Neutrophil (primary cell): ENCODE data around the gene ANTXR1.
"Not testable (repeated sequence)": the region's sequence is repeated elsewhere in the genome, so short reads cannot be mapped to it uniquely, and the experiment has no call there.

ENCODE experiments used
- H3K27ac ChIP-seq: fragments of 200-600 bp; sonication (generic); 2 replicates; pipeline ENCODE4 v1.5.1; 2016; ENCODE audit warnings: mild to moderate bottlenecking, moderate library complexity
- H3K27me3 ChIP-seq: fragments of 200-600 bp; sonication (generic); 2 replicates; pipeline ENCODE4 v1.6.0; 2016; ENCODE audit warnings: mild to moderate bottlenecking
- H3K36me3 ChIP-seq: fragments of 200-600 bp; sonication (generic); 2 replicates; pipeline ENCODE4 v1.5.1; 2017
- H3K4me1 ChIP-seq, 2 experiments: fragments of 200-600 bp in 1 of 2; sonication (generic) in 1 of 2; 1 replicate in 1 of 2; 2 replicates in 1 of 2; pipeline versions ENCODE4 v1.5.1 to v1.6.1; 2013 to 2016; ENCODE audit warnings: low read depth in 1 of 2, low read length in 1 of 2, mild to moderate bottlenecking in 1 of 2, moderate library complexity in 1 of 2; ENCODE audit not compliant: control insufficient read depth in 1 of 2, insufficient read depth in 1 of 2
- H3K4me3 ChIP-seq, 2 experiments: fragments of 200-600 bp in 1 of 2; sonication (generic) in 1 of 2; 1 replicate in 1 of 2; 2 replicates in 1 of 2; pipeline ENCODE4 v1.5.1; 2013 to 2016; ENCODE audit warnings: low read depth in 1 of 2, low read length in 1 of 2, mild to moderate bottlenecking in 1 of 2, moderate library complexity in 1 of 2
- H3K9me3 ChIP-seq: fragments of 200-600 bp; sonication (generic); 2 replicates; pipeline ENCODE4 v1.5.1; 2016
- CTCF ChIP-seq: fragments of 200-600 bp; sonication (generic); IDR thresholded peaks from 2 replicates; pipeline ENCODE4 v1.5.1; 2016; ENCODE audit warnings: antibody characterized with exemption

The ANTXR1 gene

GRCh38 chr2:69173706-69174105 is 160.7 kb downstream of the ANTXR1 start:
- Histone ChIP-seq H3K36me3 (no peaks in the 10 kb centered on the region), H3K4me1 (peaks cover 20 to 26% of the 10 kb centered on the region in 2 experiments), H3K9me3 (no peaks in the 10 kb centered on the region), H3K27ac (no peak overlapping the region), H3K27me3 (no peaks in the 10 kb centered on the region), H3K4me3 (no peak overlapping the region)
- TF ChIP-seq CTCF = no peak

GRCh38 chr2:69174211-69174610 is 161.2 kb downstream of the ANTXR1 start:
- not testable (repeated sequence) for H3K27ac ChIP-seq, H3K4me3 ChIP-seq, H3K27me3 ChIP-seq, H3K9me3 ChIP-seq, H3K36me3 ChIP-seq
- peaks cover 20 to 31% of the 10 kb centered on the region in 2 experiments for H3K4me1 ChIP-seq

- no peaks in the 10 kb centered on the region for H3K36me3 ChIP-seq
- no peak for TF ChIP-seq CTCF
- peak overlapping the region; percentile 94 for H3K27ac ChIP-seq
Observed at GRCh38 chr2:69175790-69176715, 163.1 kb downstream of the ANTXR1 start.

GRCh38 chr2:69177063-69177771 is 164.2 kb downstream of the ANTXR1 start:
- no peaks in the 10 kb centered on the region for H3K9me3 ChIP-seq
- peaks cover 30 to 43% of the 10 kb centered on the region in 2 experiments for H3K4me1 ChIP-seq
- H3K27ac ChIP-seq = peak overlapping the region; percentile 94
- H3K27me3 ChIP-seq = no peaks in the 10 kb centered on the region
- peak overlapping the region; percentile 62 to 65 for H3K4me3 ChIP-seq
- no peak for TF ChIP-seq CTCF
- H3K36me3 ChIP-seq = no peaks in the 10 kb centered on the region

More at GRCh38 chr2:69175790-69176715, 163.1 kb downstream of the ANTXR1 start:
- no peaks in the 10 kb centered on the region for H3K9me3 ChIP-seq
- H3K4me3 ChIP-seq = no peak overlapping the region
- H3K4me1 ChIP-seq = peaks cover 30 to 43% of the 10 kb centered on the region in 2 experiments
- H3K27me3 ChIP-seq = no peaks in the 10 kb centered on the region

GRCh38 chr2:69177785-69178636 is 165.0 kb downstream of the ANTXR1 start:
- H3K27ac ChIP-seq = peak overlapping the region; percentile 94
- no peaks in the 10 kb centered on the region for H3K36me3 ChIP-seq
- no peaks in the 10 kb centered on the region for H3K27me3 ChIP-seq
- TF ChIP-seq CTCF = peak; percentile 33
- H3K4me1 ChIP-seq = peaks cover 30 to 43% of the 10 kb centered on the region in 2 experiments
- H3K9me3 ChIP-seq = no peaks in the 10 kb centered on the region
- H3K4me3 ChIP-seq = peak overlapping the region; percentile 62 to 65
